MM.1S (cell line): ENCODE measurements around the gene SKAP2.

Experiments
- DNase-seq: peaks from one replicate; pipeline ENCODE4 v3.0.0-alpha.2; 2015
- H2AFZ ChIP-seq: fragments of 300-600 bp; sonication (generic); 2 replicates; pipeline ENCODE4 v1.6.0; 2016; ENCODE audit warnings: antibody characterized with exemption, low read length
- H3F3A ChIP-seq: fragments of 300-600 bp; sonication (generic); 2 replicates; pipeline ENCODE4 v1.6.1; 2016; ENCODE audit warnings: mild to moderate bottlenecking, antibody characterized with exemption, low read length, moderate library complexity, mixed read lengths; ENCODE audit not compliant: insufficient read depth
- H3K27ac ChIP-seq: fragments of 300-600 bp; sonication (generic); 2 replicates; pipeline ENCODE4 v1.5.1; 2016; ENCODE audit warnings: mild to moderate bottlenecking, low read length
- H3K27me3 ChIP-seq: fragments of 300-600 bp; sonication (generic); replicated peaks from 2 replicates; pipeline ENCODE4 v1.6.0; 2016; ENCODE audit warnings: low read length; ENCODE audit not compliant: insufficient read depth
- H3K36me3 ChIP-seq: fragments of 300-600 bp; sonication (generic); replicated peaks from 2 replicates; pipeline ENCODE4 v1.6.1; 2016; ENCODE audit warnings: mild to moderate bottlenecking, low read length, mixed read lengths; ENCODE audit not compliant: insufficient read depth
- H3K4me1 ChIP-seq: fragments of 300-600 bp; sonication (generic); 2 replicates; pipeline ENCODE4 v1.6.1; 2016; ENCODE audit warnings: low read length, mixed read lengths
- H3K4me2 ChIP-seq: fragments of 300-600 bp; sonication (generic); 2 replicates; pipeline ENCODE4 v1.6.0; 2016; ENCODE audit warnings: low read depth, low read length
- H3K4me3 ChIP-seq: fragments of 300-600 bp; sonication (generic); 2 replicates; pipeline ENCODE4 v1.5.1; 2016; ENCODE audit warnings: low read length, mixed read lengths
- H3K79me2 ChIP-seq: fragments of 300-600 bp; sonication (generic); 2 replicates; pipeline ENCODE4 v1.6.1; 2016; ENCODE audit warnings: mixed run types, low read length, mixed read lengths
- H3K9ac ChIP-seq: fragments of 300-600 bp; sonication (generic); 2 replicates; pipeline ENCODE4 v1.6.1; 2016; ENCODE audit warnings: low read length, mixed read lengths
- H3K9me2 ChIP-seq: fragments of 300-600 bp; sonication (generic); replicated peaks from 2 replicates; pipeline ENCODE4 v1.6.1; 2016; ENCODE audit warnings: mild to moderate bottlenecking, low read length, mixed read lengths; ENCODE audit not compliant: insufficient read depth
- H3K9me3 ChIP-seq: fragments of 300-600 bp; sonication (generic); replicated peaks from 2 replicates; pipeline ENCODE4 v1.6.1; 2016; ENCODE audit warnings: mild to moderate bottlenecking, low read length, mixed read lengths; ENCODE audit not compliant: insufficient read depth
- H4K20me1 ChIP-seq: fragments of 300-600 bp; sonication (generic); 2 replicates; pipeline ENCODE4 v1.6.1; 2016; ENCODE audit warnings: mild to moderate bottlenecking, low read length, moderate library complexity, mixed read lengths; ENCODE audit not compliant: insufficient read depth
- EZH2 ChIP-seq: fragments of 300-600 bp; sonication (generic); optimal IDR thresholded peaks from 2 replicates; pipeline ENCODE3; 2017; ENCODE audit warnings: low read depth, mild to moderate bottlenecking, antibody characterized with exemption, low read length, mixed read lengths
- EZH2phosphoT487 ChIP-seq: fragments of 300-600 bp; sonication (generic); IDR thresholded peaks from 2 replicates; pipeline ENCODE4 v1.6.1; 2018; ENCODE audit warnings: antibody characterized with exemption, low read length
- TF ChIP-seq, protein P1 (sequence below): fragments of 300-600 bp; sonication (generic); IDR thresholded peaks from 2 replicates; pipeline ENCODE4 v1.5.1; 2016; ENCODE audit warnings: antibody characterized with exemption, low read length, mixed read lengths

Gene SKAP2

DNA sequence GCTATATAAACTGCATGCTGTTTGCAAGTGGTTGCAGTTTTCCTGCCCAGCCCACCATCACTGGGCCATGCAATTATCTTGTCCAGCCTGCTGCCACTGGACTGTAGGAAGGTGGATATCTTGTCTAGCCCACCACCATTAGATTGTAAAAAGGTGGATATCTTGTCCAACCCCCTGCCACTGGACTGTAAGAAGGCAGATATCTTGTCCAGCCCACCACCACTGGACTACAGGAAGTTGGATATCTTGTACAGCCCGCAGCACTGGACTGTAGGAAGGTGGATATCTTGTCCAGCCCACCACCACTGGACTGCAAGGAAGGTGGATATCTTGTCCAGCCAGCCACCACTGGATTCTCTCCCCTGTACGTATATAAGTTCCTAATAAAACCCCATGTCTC, 69.8 kb downstream of the SKAP2 start:
- H3K4me3 ChIP-seq: no peak overlapping the region
- no peak overlapping the region for H3K4me2 ChIP-seq
- H3F3A ChIP-seq: no peaks in the 10 kb centered on the region
- no peaks in the 10 kb centered on the region for H3K27me3 ChIP-seq
- no peak overlapping the region for H3K9ac ChIP-seq
- H3K27ac ChIP-seq: no peak overlapping the region
- H3K9me2 ChIP-seq: no peaks in the 10 kb centered on the region
- H4K20me1 ChIP-seq: no peaks in the 10 kb centered on the region
- no peak overlapping the region for H2AFZ ChIP-seq
- no peaks in the 10 kb centered on the region for H3K9me3 ChIP-seq
- no peaks in the 10 kb centered on the region for H3K36me3 ChIP-seq
- DNase-seq: no peak
- H3K4me1 ChIP-seq: no peaks in the 10 kb centered on the region
- no peaks in the 10 kb centered on the region for H3K79me2 ChIP-seq
- TF ChIP-seq, protein P1, sequence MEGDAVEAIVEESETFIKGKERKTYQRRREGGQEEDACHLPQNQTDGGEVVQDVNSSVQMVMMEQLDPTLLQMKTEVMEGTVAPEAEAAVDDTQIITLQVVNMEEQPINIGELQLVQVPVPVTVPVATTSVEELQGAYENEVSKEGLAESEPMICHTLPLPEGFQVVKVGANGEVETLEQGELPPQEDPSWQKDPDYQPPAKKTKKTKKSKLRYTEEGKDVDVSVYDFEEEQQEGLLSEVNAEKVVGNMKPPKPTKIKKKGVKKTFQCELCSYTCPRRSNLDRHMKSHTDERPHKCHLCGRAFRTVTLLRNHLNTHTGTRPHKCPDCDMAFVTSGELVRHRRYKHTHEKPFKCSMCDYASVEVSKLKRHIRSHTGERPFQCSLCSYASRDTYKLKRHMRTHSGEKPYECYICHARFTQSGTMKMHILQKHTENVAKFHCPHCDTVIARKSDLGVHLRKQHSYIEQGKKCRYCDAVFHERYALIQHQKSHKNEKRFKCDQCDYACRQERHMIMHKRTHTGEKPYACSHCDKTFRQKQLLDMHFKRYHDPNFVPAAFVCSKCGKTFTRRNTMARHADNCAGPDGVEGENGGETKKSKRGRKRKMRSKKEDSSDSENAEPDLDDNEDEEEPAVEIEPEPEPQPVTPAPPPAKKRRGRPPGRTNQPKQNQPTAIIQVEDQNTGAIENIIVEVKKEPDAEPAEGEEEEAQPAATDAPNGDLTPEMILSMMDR: no peak
- no peak for TF ChIP-seq EZH2phosphoT487
- TF ChIP-seq EZH2: no peak

DNA sequence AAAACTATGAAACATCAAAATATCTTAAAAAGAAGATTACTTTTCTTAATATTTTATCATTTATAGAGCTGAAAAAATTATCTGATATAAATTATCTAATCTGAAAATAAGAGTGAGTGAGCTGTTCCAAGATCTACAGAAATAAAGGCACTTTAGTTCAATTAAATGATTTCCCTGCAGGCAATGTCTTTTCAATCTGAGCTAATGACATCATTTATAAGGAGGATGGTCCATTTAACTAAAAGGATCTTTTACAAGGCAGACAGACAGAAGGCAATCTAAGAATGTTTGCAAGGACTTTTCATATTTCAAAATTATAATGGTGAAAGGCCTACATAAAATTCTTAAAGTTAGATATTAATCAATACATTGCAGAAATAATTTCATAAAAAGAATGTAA, 71.8 kb downstream of the SKAP2 start:
- Histone ChIP-seq H3F3A (no peaks in the 10 kb centered on the region), H3K27me3 (no peaks in the 10 kb centered on the region), H3K27ac (no peak overlapping the region), H3K9ac (no peak overlapping the region), H2AFZ (no peak overlapping the region), H3K36me3 (no peaks in the 10 kb centered on the region), H3K9me2 (no peaks in the 10 kb centered on the region), H3K9me3 (no peaks in the 10 kb centered on the region), H3K79me2 (no peaks in the 10 kb centered on the region), H3K4me2 (no peak overlapping the region), H3K4me1 (no peaks in the 10 kb centered on the region), H3K4me3 (no peak overlapping the region), H4K20me1 (no peaks in the 10 kb centered on the region)
- TF ChIP-seq, protein P1: no peak
- TF ChIP-seq EZH2 (no peak), EZH2phosphoT487 (no peak)
- DNase-seq: no peak

DNA sequence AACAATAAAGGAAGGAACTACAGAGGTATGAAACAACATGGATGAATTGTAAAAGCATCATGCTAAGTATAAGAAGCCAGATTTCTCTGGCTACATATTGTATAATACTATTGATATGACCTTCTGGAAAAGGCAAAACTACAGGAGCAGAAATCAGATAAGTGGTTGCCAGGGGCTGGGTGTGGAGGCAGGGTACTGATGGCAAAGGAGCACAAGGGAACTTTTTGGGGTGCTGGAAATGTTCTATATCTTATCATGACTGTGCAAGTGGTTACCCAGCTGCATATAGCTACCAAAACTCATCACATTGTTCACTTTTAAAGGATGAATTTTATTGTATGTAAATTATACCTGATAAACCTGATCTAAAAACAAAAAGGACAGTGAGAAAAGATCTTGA, 72.4 kb downstream of the SKAP2 start:
- H3F3A ChIP-seq: no peaks in the 10 kb centered on the region

More for the DNA sequence above, 72.4 kb downstream of the SKAP2 start:
- no peaks in the 10 kb centered on the region for H3K4me1 ChIP-seq
- no peak overlapping the region for H2AFZ ChIP-seq
- H4K20me1 ChIP-seq: no peaks in the 10 kb centered on the region
- DNase-seq: no peak
- H3K27me3 ChIP-seq: no peaks in the 10 kb centered on the region
- H3K79me2 ChIP-seq: no peaks in the 10 kb centered on the region
- no peaks in the 10 kb centered on the region for H3K9me3 ChIP-seq
- TF ChIP-seq EZH2 (no peak), EZH2phosphoT487 (no peak)
- TF ChIP-seq, protein P1: no peak
- no peaks in the 10 kb centered on the region for H3K9me2 ChIP-seq
- H3K36me3 ChIP-seq: no peaks in the 10 kb centered on the region
- H3K4me3 ChIP-seq: no peak overlapping the region
- H3K4me2 ChIP-seq: no peak overlapping the region
- H3K27ac ChIP-seq: no peak overlapping the region
- H3K9ac ChIP-seq: no peak overlapping the region
